PC-3 (cell line): ENCODE measurements around the gene CLCN5.

ENCODE experiments used
- CTCF ChIP-seq: fragments of 300-600 bp; sonication (generic); conservative IDR thresholded peaks from 2 replicates; pipeline ENCODE4 v1.5.1; 2017; ENCODE audit warnings: antibody characterized with exemption, low read depth, mild to moderate bottlenecking, low read length
- EZH2 ChIP-seq: fragments of 300-600 bp; sonication (generic); IDR thresholded peaks from one replicate; pipeline ENCODE4 v1.6.1; 2017; ENCODE audit warnings: antibody characterized with exemption, mild to moderate bottlenecking, low read length; ENCODE audit not compliant: unreplicated experiment

- TF ChIP-seq CTCF, result no peak
- no peak for TF ChIP-seq EZH2
Measured at GRCh38 chrX:50111742-50112141, 189.3 kb downstream of the CLCN5 start.
